ENCODE data around the gene MRAS. TPM values are rescaled to one million over a fixed set of nuclear protein-coding genes. Genes with fewer than 3 reads are reported as not detected.

MRAS gene
- total RNA-seq, 2 donors from 2014 or later = 58.6 to 62.3 TPM

- DNase-seq (ENCODE audit: low spot score) (no peak), ATAC-seq (ENCODE audit: insufficient number of reproducible peaks, low FRiP score, low read depth) (no peak)
- no peak for TF ChIP-seq CTCF (IDR thresholded peaks at IDR 0.05)
- no peak overlapping the region for H3K4me3 ChIP-seq
- H3K27me3 ChIP-seq (replicated peaks; ENCODE audit: insufficient read depth) = no peaks in the 10 kb centered on the region
- H3K9me3 ChIP-seq = no peaks in the 10 kb centered on the region
- H3K4me1 ChIP-seq (ENCODE audit: control insufficient read depth in 1 of 2, low read depth in 2 of 2) = no peaks in the 10 kb centered on the region
- peaks cover 29% of the 10 kb centered on the region for H3K36me3 ChIP-seq
- no peak overlapping the region for H3K27ac ChIP-seq
These were observed 53.5 kb downstream of the MRAS start for GRCh38 chr3:138401834-138402233.

- no peak for ATAC-seq (ENCODE audit: insufficient number of reproducible peaks, low FRiP score, low read depth)
- Histone ChIP-seq H3K4me3 (no peak overlapping the region), H3K9me3 (no peaks in the 10 kb centered on the region), H3K27me3 (replicated peaks; ENCODE audit: insufficient read depth) (no peaks in the 10 kb centered on the region), H3K36me3 (peaks cover 29% of the 10 kb centered on the region), H3K27ac (no peak overlapping the region), H3K4me1 (ENCODE audit: control insufficient read depth in 1 of 2, low read depth in 2 of 2) (no peaks in the 10 kb centered on the region)
- no peak for TF ChIP-seq CTCF (IDR thresholded peaks at IDR 0.05)
- DNase-seq (ENCODE audit: low spot score) = no peak
These were observed 55.7 kb downstream of the MRAS start for GRCh38 chr3:138404121-138404520.

- TF ChIP-seq CTCF (IDR thresholded peaks at IDR 0.05) = no peak
- H3K4me3 ChIP-seq = no peak overlapping the region
- ATAC-seq (ENCODE audit: insufficient number of reproducible peaks, low FRiP score, low read depth) (no peak), DNase-seq (ENCODE audit: low spot score) (no peak)
- no peak overlapping the region for H3K27ac ChIP-seq
- H3K4me1 ChIP-seq (ENCODE audit: control insufficient read depth in 1 of 2, low read depth in 2 of 2) = no peaks in the 10 kb centered on the region
- H3K36me3 ChIP-seq = peaks cover 29% of the 10 kb centered on the region
- no peaks in the 10 kb centered on the region for H3K27me3 ChIP-seq (replicated peaks; ENCODE audit: insufficient read depth)
- no peaks in the 10 kb centered on the region for H3K9me3 ChIP-seq
These were observed 56.6 kb downstream of the MRAS start for GRCh38 chr3:138405001-138405400.

GRCh38 chr3:138405486-138405885, 57.1 kb downstream of the MRAS start:
- no peaks in the 10 kb centered on the region for H3K27me3 ChIP-seq (replicated peaks; ENCODE audit: insufficient read depth)
- H3K9me3 ChIP-seq = no peaks in the 10 kb centered on the region
- no peak overlapping the region for H3K27ac ChIP-seq
- ATAC-seq (ENCODE audit: insufficient number of reproducible peaks, low FRiP score, low read depth) (no peak), DNase-seq (ENCODE audit: low spot score) (no peak)
- no peak for TF ChIP-seq CTCF (IDR thresholded peaks at IDR 0.05)
- H3K4me1 ChIP-seq (ENCODE audit: control insufficient read depth in 1 of 2, low read depth in 2 of 2) = no peaks in the 10 kb centered on the region
- no peak overlapping the region for H3K4me3 ChIP-seq
- H3K36me3 ChIP-seq = peaks cover 29% of the 10 kb centered on the region

GRCh38 chr3:138406606-138407005, 58.2 kb downstream of the MRAS start:
- peaks cover 24% of the 10 kb centered on the region for H3K36me3 ChIP-seq
- no peaks in the 10 kb centered on the region for H3K9me3 ChIP-seq
- H3K4me1 ChIP-seq (ENCODE audit: control insufficient read depth in 1 of 2, low read depth in 2 of 2) = no peaks in the 10 kb centered on the region
- no peak for ATAC-seq (ENCODE audit: insufficient number of reproducible peaks, low FRiP score, low read depth)
- no peaks in the 10 kb centered on the region for H3K27me3 ChIP-seq (replicated peaks; ENCODE audit: insufficient read depth)
- TF ChIP-seq CTCF (IDR thresholded peaks at IDR 0.05) = no peak
- H3K27ac ChIP-seq = no peak overlapping the region
- no peak overlapping the region for H3K4me3 ChIP-seq
- no peak for DNase-seq (ENCODE audit: low spot score)

Data from thoracic aorta (tissue), 2 donors.